Measurements from ENCODE around the gene ZNF735. TPM values are rescaled to one million over a fixed set of nuclear protein-coding genes. Genes with fewer than 3 reads are reported as not detected.
"Not testable (repeated sequence)": the region's sequence is repeated elsewhere in the genome, so short reads cannot be mapped to it uniquely, and the experiment has no call there.

ZNF735 gene
- not detected for total RNA-seq
- polyA plus RNA-seq: not detected
- long read RNA-seq, donor 1: 0 reads
- long read RNA-seq, donor 2: 0 reads

DNA sequence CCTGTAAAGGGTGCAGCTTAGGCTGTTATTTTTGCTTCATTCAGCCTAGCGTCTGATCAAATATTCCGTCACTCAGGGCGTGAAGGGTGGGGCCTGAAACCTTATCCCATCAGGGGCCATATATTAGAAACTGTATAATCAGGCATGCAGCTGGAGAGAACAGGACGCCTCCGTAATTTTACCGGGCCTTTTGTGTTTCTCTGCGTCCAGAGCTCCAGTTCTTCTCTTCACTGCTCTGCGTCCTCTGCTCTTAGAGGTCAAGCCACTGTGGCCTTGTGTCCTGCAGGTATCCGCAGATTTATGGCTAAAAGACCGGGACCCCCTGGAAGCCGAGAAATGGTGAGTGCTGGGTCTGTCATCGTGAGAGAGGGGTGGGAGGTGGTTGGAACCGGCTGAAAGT is at the start of gene ZNF735:
ZNF735 (plus strand) TSS at position 301 of the 400 bp plus-strand sequence; CDS start at position 301, 0 bp downstream.
- TF ChIP-seq, protein P1, sequence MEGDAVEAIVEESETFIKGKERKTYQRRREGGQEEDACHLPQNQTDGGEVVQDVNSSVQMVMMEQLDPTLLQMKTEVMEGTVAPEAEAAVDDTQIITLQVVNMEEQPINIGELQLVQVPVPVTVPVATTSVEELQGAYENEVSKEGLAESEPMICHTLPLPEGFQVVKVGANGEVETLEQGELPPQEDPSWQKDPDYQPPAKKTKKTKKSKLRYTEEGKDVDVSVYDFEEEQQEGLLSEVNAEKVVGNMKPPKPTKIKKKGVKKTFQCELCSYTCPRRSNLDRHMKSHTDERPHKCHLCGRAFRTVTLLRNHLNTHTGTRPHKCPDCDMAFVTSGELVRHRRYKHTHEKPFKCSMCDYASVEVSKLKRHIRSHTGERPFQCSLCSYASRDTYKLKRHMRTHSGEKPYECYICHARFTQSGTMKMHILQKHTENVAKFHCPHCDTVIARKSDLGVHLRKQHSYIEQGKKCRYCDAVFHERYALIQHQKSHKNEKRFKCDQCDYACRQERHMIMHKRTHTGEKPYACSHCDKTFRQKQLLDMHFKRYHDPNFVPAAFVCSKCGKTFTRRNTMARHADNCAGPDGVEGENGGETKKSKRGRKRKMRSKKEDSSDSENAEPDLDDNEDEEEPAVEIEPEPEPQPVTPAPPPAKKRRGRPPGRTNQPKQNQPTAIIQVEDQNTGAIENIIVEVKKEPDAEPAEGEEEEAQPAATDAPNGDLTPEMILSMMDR (IDR thresholded peaks at IDR 0.05 in 8 of 11, conservative IDR thresholded peaks at IDR 0.05 in 3 of 11): no peak
- TF ChIP-seq POLR2A (IDR thresholded peaks at IDR 0.05) (no peak), POLR2AphosphoS5 (IDR thresholded peaks at IDR 0.05) (no peak)
- H3K27me3 ChIP-seq (replicated peaks in 1 of 7): no peaks in the 10 kb centered on the region
- 78 to 91% (median 90%) methylated on average over 13 of the region's 13 CpGs for WGBS, 5 donors
- no peaks in the 10 kb centered on the region for H3K4me1 ChIP-seq
- H3K36me3 ChIP-seq: no peaks in the 10 kb centered on the region
- peaks cover 0 to 95% (median 72%) of the 10 kb centered on the region in 8 donors for H3K9me3 ChIP-seq
- intact Hi-C loops (cut with DNase I; ENCODE audit: low total_unique reads): no loop called here
- no peak for DNase-seq
- no peak within 1 kb of the TSS for H3K4me3 ChIP-seq
- no peak within 1 kb of the TSS for H3K27ac ChIP-seq

DNA sequence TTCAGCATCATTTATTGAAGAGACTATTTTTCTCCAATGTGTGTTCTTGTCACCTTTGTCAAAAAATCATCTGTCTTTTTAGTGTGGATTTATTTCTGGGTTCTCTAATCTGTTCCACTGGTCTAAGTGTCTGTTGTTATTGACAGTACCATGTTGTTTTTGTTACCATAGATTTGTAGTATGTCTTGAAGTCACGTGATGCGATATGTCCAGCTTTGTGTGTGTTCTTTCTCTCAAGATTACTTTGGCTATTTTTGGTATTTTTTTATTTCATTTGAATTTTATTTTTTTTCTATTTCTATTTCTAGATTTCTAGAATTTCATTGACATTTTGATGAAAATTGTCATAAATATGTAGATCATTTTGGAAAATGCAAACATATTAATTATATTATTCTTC is 36.0 kb upstream of the ZNF735 start:
- H3K4me3 ChIP-seq; H3K27ac ChIP-seq; intact Hi-C loops (cut with DNase I; ENCODE audit: low total_unique reads); H3K4me1 ChIP-seq; H3K27me3 ChIP-seq (replicated peaks in 1 of 7); DNase-seq; H3K36me3 ChIP-seq: not testable (repeated sequence)
- WGBS, 5 donors: 76 to 87% (median 81%) methylated on average over 2 of the region's 2 CpGs
- H3K9me3 ChIP-seq: peaks cover 0 to 78% (median 52%) of the 10 kb centered on the region in 8 donors

DNA sequence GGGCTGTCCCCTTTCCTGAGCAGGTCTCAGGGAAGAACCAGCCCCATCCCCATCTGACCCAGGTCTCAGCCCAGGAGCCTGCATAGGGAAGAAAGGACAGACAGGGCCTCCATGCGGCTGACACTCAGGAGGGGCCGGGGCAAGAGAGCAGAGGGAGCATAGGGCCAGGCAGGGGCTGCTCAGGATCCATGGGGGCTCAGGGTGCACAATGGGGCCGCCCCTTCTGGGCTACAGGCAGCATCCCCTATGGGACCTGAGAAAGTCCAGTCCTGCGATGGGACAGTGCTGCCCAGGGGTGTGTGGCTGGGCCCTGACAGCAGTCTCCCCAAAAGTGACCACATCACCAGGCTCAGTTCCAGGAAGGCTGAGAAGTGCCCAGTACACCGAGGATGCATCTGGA is 32.7 kb upstream of the ZNF735 start:
- no peaks in the 10 kb centered on the region for H3K36me3 ChIP-seq
- TF ChIP-seq, protein P1 (IDR thresholded peaks at IDR 0.05 in 8 of 11, conservative IDR thresholded peaks at IDR 0.05 in 3 of 11): no peak
- no peak for TF ChIP-seq POLR2A (IDR thresholded peaks at IDR 0.05)
- TF ChIP-seq POLR2AphosphoS5 (IDR thresholded peaks at IDR 0.05): no peak
- intact Hi-C loops (cut with DNase I; ENCODE audit: low total_unique reads): no loop called here
- peaks cover 0 to 8% (median 0%) of the 10 kb centered on the region in 7 donors for H3K27me3 ChIP-seq (replicated peaks in 1 of 7)
- no peak for DNase-seq
- H3K9me3 ChIP-seq: peaks cover 0 to 64% (median 29%) of the 10 kb centered on the region in 8 donors
- WGBS, 5 donors: 68 to 80% (median 76%) methylated on average over 4 to 5 of the region's 5 CpGs
- H3K27ac ChIP-seq: no peak overlapping the region
- H3K4me1 ChIP-seq: no peaks in the 10 kb centered on the region
- no peak overlapping the region for H3K4me3 ChIP-seq

DNA sequence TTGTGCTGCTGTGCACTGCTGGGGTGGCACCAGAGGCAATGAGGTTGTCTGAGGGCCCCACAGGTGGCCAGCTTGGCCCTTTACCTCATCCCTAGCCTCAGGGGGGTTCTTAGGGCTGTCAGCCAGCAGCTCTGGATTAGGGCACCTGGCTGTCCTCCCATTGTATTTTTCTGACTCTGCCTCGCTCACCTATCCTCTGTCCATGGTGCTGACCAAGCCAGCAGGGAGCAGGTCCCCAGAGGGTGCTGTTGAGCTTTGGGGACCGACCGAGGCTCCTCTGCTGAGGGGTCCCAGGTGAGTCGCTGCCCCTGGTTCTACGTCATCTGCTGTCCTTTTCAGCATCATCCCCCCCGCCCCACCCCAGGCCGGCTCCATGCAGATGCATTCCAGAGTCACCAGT is 32.1 kb upstream of the ZNF735 start:
- no peaks in the 10 kb centered on the region for H3K36me3 ChIP-seq

More for the DNA sequence above, 32.1 kb upstream of the ZNF735 start:
- Histone ChIP-seq H3K4me3 (no peak overlapping the region), H3K27me3 (replicated peaks in 1 of 7) (peaks cover 0 to 8% (median 0%) of the 10 kb centered on the region in 7 donors), H3K4me1 (no peaks in the 10 kb centered on the region), H3K9me3 (peaks cover 0 to 57% (median 23%) of the 10 kb centered on the region in 8 donors), H3K27ac (no peak overlapping the region)
- intact Hi-C loops (cut with DNase I; ENCODE audit: low total_unique reads): no loop called here
- 22 to 37% (median 34%) methylated on average over 7 of the region's 7 CpGs for WGBS, 5 donors
- no peak for DNase-seq
- TF ChIP-seq POLR2A (IDR thresholded peaks at IDR 0.05): no peak
- TF ChIP-seq, protein P1 (IDR thresholded peaks at IDR 0.05 in 8 of 11, conservative IDR thresholded peaks at IDR 0.05 in 3 of 11): no peak

All from spleen (tissue), 13 donors.